Measurements from ENCODE around the gene C19orf18.

GRCh38 chr19:58007285-58007684 is 33.0 kb upstream of the C19orf18 start:
- TF ChIP-seq HDGF (IDR thresholded peaks at IDR 0.05; ENCODE audit: borderline replicate concordance) = no peak
- no peak for TF ChIP-seq CTBP1 (IDR thresholded peaks at IDR 0.05; ENCODE audit: borderline replicate concordance)
- TF ChIP-seq, protein P1, sequence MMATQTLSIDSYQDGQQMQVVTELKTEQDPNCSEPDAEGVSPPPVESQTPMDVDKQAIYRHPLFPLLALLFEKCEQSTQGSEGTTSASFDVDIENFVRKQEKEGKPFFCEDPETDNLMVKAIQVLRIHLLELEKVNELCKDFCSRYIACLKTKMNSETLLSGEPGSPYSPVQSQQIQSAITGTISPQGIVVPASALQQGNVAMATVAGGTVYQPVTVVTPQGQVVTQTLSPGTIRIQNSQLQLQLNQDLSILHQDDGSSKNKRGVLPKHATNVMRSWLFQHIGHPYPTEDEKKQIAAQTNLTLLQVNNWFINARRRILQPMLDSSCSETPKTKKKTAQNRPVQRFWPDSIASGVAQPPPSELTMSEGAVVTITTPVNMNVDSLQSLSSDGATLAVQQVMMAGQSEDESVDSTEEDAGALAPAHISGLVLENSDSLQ (IDR thresholded peaks at IDR 0.05) = no peak
- no peak for TF ChIP-seq SUZ12 (IDR thresholded peaks at IDR 0.05)
- no peak for TF ChIP-seq FOXA1 (IDR thresholded peaks at IDR 0.05)
- no peak for TF ChIP-seq ZNF384 (IDR thresholded peaks at IDR 0.05)
